ENCODE data around the gene SLC11A2. TPM values are rescaled to one million over a fixed set of nuclear protein-coding genes. Genes with fewer than 3 reads are reported as not detected.

Gene SLC11A2
- total and polyA plus RNA-seq, 9 of the 15 experiments (the other 6 are each of a cell fraction or from before 2014, with no cell fraction given): 21.1 to 54.0 (median 32.9) TPM

DNA sequence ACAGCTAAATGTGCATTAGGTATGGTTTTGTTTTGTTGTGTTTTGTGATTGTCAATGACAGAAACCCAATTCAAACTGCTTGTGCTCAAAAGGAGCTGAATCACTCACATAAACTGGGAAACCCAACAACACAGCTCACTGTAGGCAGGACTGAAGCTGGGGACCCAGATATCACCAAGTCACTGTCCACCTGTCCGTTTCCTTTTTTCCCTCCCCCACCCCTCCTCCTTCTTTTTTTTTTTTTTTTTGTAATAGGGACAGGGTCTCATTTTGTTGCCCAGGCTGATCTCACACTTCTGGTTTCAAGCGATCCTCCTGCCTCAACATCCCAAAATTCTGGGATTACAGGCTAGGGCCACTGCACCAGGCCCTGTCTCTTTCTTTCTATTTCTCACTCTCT is 6.9 kb upstream of the SLC11A2 start (continued):
- TF ChIP-seq, protein P1, sequence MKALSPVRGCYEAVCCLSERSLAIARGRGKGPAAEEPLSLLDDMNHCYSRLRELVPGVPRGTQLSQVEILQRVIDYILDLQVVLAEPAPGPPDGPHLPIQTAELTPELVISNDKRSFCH (CRISPR knock-in tag; IDR thresholded peaks at IDR 0.05): no peak
- TF ChIP-seq, protein P1 (tag; IDR thresholded peaks at IDR 0.05): no peak
- TF ChIP-seq ZNF699 (CRISPR knock-in tag; IDR thresholded peaks at IDR 0.05; ENCODE audit: insufficient replicate concordance): no peak
- TF ChIP-seq ZNF384 (IDR thresholded peaks at IDR 0.05; ENCODE audit: low read depth, low read length): peak; percentile 85
- TF ChIP-seq ZNF668 (CRISPR knock-in tag; IDR thresholded peaks at IDR 0.05): no peak
- TF ChIP-seq, protein P2, sequence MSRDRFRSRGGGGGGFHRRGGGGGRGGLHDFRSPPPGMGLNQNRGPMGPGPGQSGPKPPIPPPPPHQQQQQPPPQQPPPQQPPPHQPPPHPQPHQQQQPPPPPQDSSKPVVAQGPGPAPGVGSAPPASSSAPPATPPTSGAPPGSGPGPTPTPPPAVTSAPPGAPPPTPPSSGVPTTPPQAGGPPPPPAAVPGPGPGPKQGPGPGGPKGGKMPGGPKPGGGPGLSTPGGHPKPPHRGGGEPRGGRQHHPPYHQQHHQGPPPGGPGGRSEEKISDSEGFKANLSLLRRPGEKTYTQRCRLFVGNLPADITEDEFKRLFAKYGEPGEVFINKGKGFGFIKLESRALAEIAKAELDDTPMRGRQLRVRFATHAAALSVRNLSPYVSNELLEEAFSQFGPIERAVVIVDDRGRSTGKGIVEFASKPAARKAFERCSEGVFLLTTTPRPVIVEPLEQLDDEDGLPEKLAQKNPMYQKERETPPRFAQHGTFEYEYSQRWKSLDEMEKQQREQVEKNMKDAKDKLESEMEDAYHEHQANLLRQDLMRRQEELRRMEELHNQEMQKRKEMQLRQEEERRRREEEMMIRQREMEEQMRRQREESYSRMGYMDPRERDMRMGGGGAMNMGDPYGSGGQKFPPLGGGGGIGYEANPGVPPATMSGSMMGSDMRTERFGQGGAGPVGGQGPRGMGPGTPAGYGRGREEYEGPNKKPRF (IDR thresholded peaks at IDR 0.05; ENCODE audit: low read depth, low read length): no peak
- TF ChIP-seq TGIF2 (CRISPR knock-in tag; IDR thresholded peaks at IDR 0.05): no peak
- peak; percentile 79 for TF ChIP-seq DPF2 (IDR thresholded peaks at IDR 0.05)
- TF ChIP-seq NFE2 (IDR thresholded peaks at IDR 0.05; ENCODE audit: low read depth): peak; percentile 92
- TF ChIP-seq MXI1 (IDR thresholded peaks at IDR 0.05; ENCODE audit: low read depth, low read length): no peak
- peak; percentile 89 for TF ChIP-seq C11orf30 (IDR thresholded peaks at IDR 0.05; ENCODE audit: low read depth)
- TF ChIP-seq ZBTB17 (CRISPR knock-in tag; IDR thresholded peaks at IDR 0.05): no peak
- TF ChIP-seq, protein P3, sequence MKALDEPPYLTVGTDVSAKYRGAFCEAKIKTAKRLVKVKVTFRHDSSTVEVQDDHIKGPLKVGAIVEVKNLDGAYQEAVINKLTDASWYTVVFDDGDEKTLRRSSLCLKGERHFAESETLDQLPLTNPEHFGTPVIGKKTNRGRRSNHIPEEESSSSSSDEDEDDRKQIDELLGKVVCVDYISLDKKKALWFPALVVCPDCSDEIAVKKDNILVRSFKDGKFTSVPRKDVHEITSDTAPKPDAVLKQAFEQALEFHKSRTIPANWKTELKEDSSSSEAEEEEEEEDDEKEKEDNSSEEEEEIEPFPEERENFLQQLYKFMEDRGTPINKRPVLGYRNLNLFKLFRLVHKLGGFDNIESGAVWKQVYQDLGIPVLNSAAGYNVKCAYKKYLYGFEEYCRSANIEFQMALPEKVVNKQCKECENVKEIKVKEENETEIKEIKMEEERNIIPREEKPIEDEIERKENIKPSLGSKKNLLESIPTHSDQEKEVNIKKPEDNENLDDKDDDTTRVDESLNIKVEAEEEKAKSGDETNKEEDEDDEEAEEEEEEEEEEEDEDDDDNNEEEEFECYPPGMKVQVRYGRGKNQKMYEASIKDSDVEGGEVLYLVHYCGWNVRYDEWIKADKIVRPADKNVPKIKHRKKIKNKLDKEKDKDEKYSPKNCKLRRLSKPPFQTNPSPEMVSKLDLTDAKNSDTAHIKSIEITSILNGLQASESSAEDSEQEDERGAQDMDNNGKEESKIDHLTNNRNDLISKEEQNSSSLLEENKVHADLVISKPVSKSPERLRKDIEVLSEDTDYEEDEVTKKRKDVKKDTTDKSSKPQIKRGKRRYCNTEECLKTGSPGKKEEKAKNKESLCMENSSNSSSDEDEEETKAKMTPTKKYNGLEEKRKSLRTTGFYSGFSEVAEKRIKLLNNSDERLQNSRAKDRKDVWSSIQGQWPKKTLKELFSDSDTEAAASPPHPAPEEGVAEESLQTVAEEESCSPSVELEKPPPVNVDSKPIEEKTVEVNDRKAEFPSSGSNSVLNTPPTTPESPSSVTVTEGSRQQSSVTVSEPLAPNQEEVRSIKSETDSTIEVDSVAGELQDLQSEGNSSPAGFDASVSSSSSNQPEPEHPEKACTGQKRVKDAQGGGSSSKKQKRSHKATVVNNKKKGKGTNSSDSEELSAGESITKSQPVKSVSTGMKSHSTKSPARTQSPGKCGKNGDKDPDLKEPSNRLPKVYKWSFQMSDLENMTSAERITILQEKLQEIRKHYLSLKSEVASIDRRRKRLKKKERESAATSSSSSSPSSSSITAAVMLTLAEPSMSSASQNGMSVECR (CRISPR knock-in tag; IDR thresholded peaks at IDR 0.05): no peak
- no peak for TF ChIP-seq GABPA (tag; conservative IDR thresholded peaks at IDR 0.05; ENCODE audit: low read depth)
- no peak for TF ChIP-seq HLTF (IDR thresholded peaks at IDR 0.05)
- no peak for TF ChIP-seq SMAD4 (CRISPR knock-in tag; conservative IDR thresholded peaks at IDR 0.05)
- TF ChIP-seq TEAD4 (IDR thresholded peaks at IDR 0.05; ENCODE audit: low read length): no peak
- TF ChIP-seq TEAD4 (CRISPR knock-in tag; IDR thresholded peaks at IDR 0.05; ENCODE audit: borderline replicate concordance): no peak
- peak; percentile 35; the same call in 1 of the 2 replicates for TF ChIP-seq MECOM (CRISPR knock-in tag; IDR thresholded peaks at IDR 0.05)
- TF ChIP-seq ZNF12 (CRISPR knock-in tag; IDR thresholded peaks at IDR 0.05): no peak
- no peak for TF ChIP-seq CAMTA2 (CRISPR knock-in tag; conservative IDR thresholded peaks at IDR 0.05)
- 0 out of 2 replicates have a peak, but pooled peaks have one; percentile 25 for TF ChIP-seq PML (IDR thresholded peaks at IDR 0.05; ENCODE audit: low read length)
- TF ChIP-seq, protein P4, sequence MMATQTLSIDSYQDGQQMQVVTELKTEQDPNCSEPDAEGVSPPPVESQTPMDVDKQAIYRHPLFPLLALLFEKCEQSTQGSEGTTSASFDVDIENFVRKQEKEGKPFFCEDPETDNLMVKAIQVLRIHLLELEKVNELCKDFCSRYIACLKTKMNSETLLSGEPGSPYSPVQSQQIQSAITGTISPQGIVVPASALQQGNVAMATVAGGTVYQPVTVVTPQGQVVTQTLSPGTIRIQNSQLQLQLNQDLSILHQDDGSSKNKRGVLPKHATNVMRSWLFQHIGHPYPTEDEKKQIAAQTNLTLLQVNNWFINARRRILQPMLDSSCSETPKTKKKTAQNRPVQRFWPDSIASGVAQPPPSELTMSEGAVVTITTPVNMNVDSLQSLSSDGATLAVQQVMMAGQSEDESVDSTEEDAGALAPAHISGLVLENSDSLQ (IDR thresholded peaks at IDR 0.05): peak; percentile 55
